H1 (cell line): ENCODE measurements around the gene RGS3. TPM values are rescaled to one million over a fixed set of nuclear protein-coding genes. Genes with fewer than 3 reads are reported as not detected.

Source experiments
- CTCF ChIA-PET: fragments of 300-600 bp; sonication (Branson Sonifier 250); formaldehyde crosslinking; loops from one replicate; lab custom pipeline; 2021; ENCODE audit not compliant: partially characterized antibody; lab: Charles Lee
- POLR2A ChIA-PET: fragments of 300-600 bp; sonication (Branson Sonifier 250); formaldehyde crosslinking; loops from one replicate; lab custom pipeline; 2021; ENCODE audit warnings: inconsistent platforms; ENCODE audit not compliant: partially characterized antibody; lab: Charles Lee
- DNase-seq, 2 experiments: peaks; one replicate each; pipeline versions ENCODE4 v3.0.0 to v3.0.0-alpha.2; 2010 to 2022; ENCODE audit warnings: low spot score in 2 of 2, low read depth in 1 of 2, mixed read lengths in 1 of 2
- FAIRE-seq: peaks from 2 replicates; lab custom pipeline; 2011; peaks lifted over from hg19 to GRCh38; lab: Jason Lieb, UNC
- H2AFZ ChIP-seq: 2 replicates; pipeline ENCODE4 v1.8.1; 2012; ENCODE audit warnings: low read length, inconsistent platforms
- H2AK5ac ChIP-seq: 2 replicates; pipeline ENCODE4 v1.6.1; 2013; ENCODE audit warnings: low read depth, low read length
- H2BK120ac ChIP-seq: replicated peaks from 2 replicates; pipeline ENCODE3; 2013; ENCODE audit warnings: low read depth, low read length, inconsistent platforms
- H2BK12ac ChIP-seq: 2 replicates; pipeline ENCODE4 v1.6.1; 2013; ENCODE audit warnings: low read depth, low read length
- H2BK15ac ChIP-seq: 2 replicates; pipeline ENCODE4 v1.6.1; 2013; ENCODE audit warnings: low read length
- H2BK20ac ChIP-seq: 2 replicates; pipeline ENCODE4 v1.6.1; 2013; ENCODE audit warnings: low read length
- H2BK5ac ChIP-seq: 2 replicates; pipeline ENCODE4 v1.6.1; 2013; ENCODE audit warnings: low read depth, low read length
- H3K14ac ChIP-seq: 2 replicates; pipeline ENCODE4 v1.6.1; 2013; ENCODE audit warnings: inconsistent platforms; ENCODE audit not compliant: insufficient read length
- H3K18ac ChIP-seq: 2 replicates; pipeline ENCODE4 v1.6.1; 2013; ENCODE audit warnings: low read length; ENCODE audit errors: extremely low read depth
- H3K23ac ChIP-seq: 2 replicates; pipeline ENCODE4 v1.6.1; 2013; ENCODE audit warnings: inconsistent platforms; ENCODE audit not compliant: insufficient read length
- H3K23me2 ChIP-seq: 2 replicates; pipeline ENCODE4 v1.6.1; 2013; ENCODE audit warnings: low read depth, low read length
- H3K27ac ChIP-seq: 2 replicates; pipeline ENCODE4 v1.6.1; 2011; ENCODE audit warnings: low read depth, low read length, inconsistent platforms
- H3K27me3 ChIP-seq, 4 experiments: replicated peaks in 1 of 4; 1 replicate in 1 of 4; 2 replicates in 3 of 4; pipeline versions ENCODE4 v1.6.1 to v1.8.1; 2011 to 2013; ENCODE audit warnings: low read length in 3 of 4, mild to moderate bottlenecking in 3 of 4, inconsistent platforms in 2 of 4, mixed read lengths in 2 of 4, moderate library complexity in 1 of 4; ENCODE audit not compliant: control insufficient read depth in 3 of 4, insufficient read depth in 3 of 4; ENCODE audit errors: extremely low read depth in 1 of 4
- H3K36me3 ChIP-seq, 4 experiments: 2 replicates each; pipeline versions ENCODE4 v1.6.1 to v1.8.1; 2011 to 2013; ENCODE audit warnings: mild to moderate bottlenecking in 4 of 4, low read length in 3 of 4, moderate library complexity in 2 of 4, control low read depth in 1 of 4, inconsistent platforms in 1 of 4; ENCODE audit not compliant: insufficient read depth in 4 of 4, control insufficient read depth in 2 of 4
- H3K4ac ChIP-seq: replicated peaks from 2 replicates; pipeline ENCODE3; 2013; ENCODE audit warnings: low read length, low read depth, mixed read lengths, inconsistent platforms; ENCODE audit not compliant: insufficient read length
- H3K4me1 ChIP-seq, 4 experiments: replicated peaks in 1 of 4; 1 replicate in 1 of 4; 2 replicates in 3 of 4; pipeline versions ENCODE4 v1.6.1 to v1.8.1; 2011 to 2013; ENCODE audit warnings: low read length in 3 of 4, inconsistent platforms in 2 of 4, mixed read lengths in 1 of 4; ENCODE audit not compliant: insufficient read depth in 4 of 4, control insufficient read depth in 3 of 4
- H3K4me2 ChIP-seq, 2 experiments: 2 replicates each; pipeline versions ENCODE4 v1.6.1 to v1.8.1; 2011 to 2013; ENCODE audit warnings: low read depth in 2 of 2, low read length in 2 of 2, control low read depth in 1 of 2, inconsistent platforms in 1 of 2, mild to moderate bottlenecking in 1 of 2; ENCODE audit not compliant: insufficient read depth in 1 of 2
- H3K4me3 ChIP-seq, 4 experiments: fragments of 200-600, 300-600 bp in 1 of 4; sonication (generic), shearing (Covaris generic), sonication (Bioruptor Twin) in 1 of 4; 2 replicates each; pipeline versions ENCODE4 v1.5.1 to v1.8.1; 2011 to 2016; ENCODE audit warnings: low read length in 4 of 4, low read depth in 3 of 4, control low read depth in 2 of 4, inconsistent platforms in 2 of 4, mild to moderate bottlenecking in 2 of 4, mixed read lengths in 1 of 4, moderate library complexity in 1 of 4; ENCODE audit not compliant: insufficient read depth in 2 of 4; ENCODE audit errors: extremely low read depth in 1 of 4
- H3K56ac ChIP-seq: replicated peaks from 2 replicates; pipeline ENCODE3; 2013; ENCODE audit warnings: low read depth, mild to moderate bottlenecking, mixed read lengths, low read length, inconsistent platforms; ENCODE audit not compliant: insufficient read length
- H3K79me1 ChIP-seq: 2 replicates; pipeline ENCODE4 v1.6.1; 2013; ENCODE audit warnings: low read depth, low read length, control low read depth
- H3K79me2 ChIP-seq, 2 experiments: 2 replicates each; pipeline versions ENCODE4 v1.6.1 to v1.8.1; 2012 to 2013; ENCODE audit warnings: low read length in 2 of 2, mild to moderate bottlenecking in 2 of 2, inconsistent platforms in 1 of 2; ENCODE audit not compliant: insufficient read depth in 2 of 2, control insufficient read depth in 1 of 2
- H3K9ac ChIP-seq, 4 experiments: replicated peaks in 1 of 4; 1 replicate in 1 of 4; 2 replicates in 3 of 4; pipeline versions ENCODE4 v1.6.1 to v1.8.1; 2011 to 2013; ENCODE audit warnings: low read depth in 3 of 4, low read length in 3 of 4, control low read depth in 2 of 4, mild to moderate bottlenecking in 2 of 4, moderate library complexity in 2 of 4, inconsistent platforms in 1 of 4; ENCODE audit errors: extremely low read depth in 1 of 4
- H3K9me3 ChIP-seq, 2 experiments: 2 replicates each; pipeline versions ENCODE4 v1.6.1 to v1.8.1; 2012 to 2013; ENCODE audit warnings: mild to moderate bottlenecking in 2 of 2, moderate library complexity in 2 of 2, control low read depth in 1 of 2, inconsistent platforms in 1 of 2, low read depth in 1 of 2, low read length in 1 of 2, mixed read lengths in 1 of 2; ENCODE audit not compliant: insufficient read depth in 2 of 2
- H4K20me1 ChIP-seq, 2 experiments: replicated peaks in 1 of 2; 2 replicates each; pipeline versions ENCODE3 to v1.8.1; 2011 to 2013; ENCODE audit warnings: inconsistent platforms in 2 of 2, low read length in 2 of 2, mild to moderate bottlenecking in 1 of 2; ENCODE audit not compliant: insufficient read depth in 2 of 2, control insufficient read depth in 1 of 2
- H4K5ac ChIP-seq: 2 replicates; pipeline ENCODE4 v1.6.1; 2013; ENCODE audit warnings: low read length, low read depth, mixed read lengths, inconsistent platforms; ENCODE audit not compliant: insufficient read length
- H4K8ac ChIP-seq: 2 replicates; pipeline ENCODE4 v1.8.0; 2013; ENCODE audit warnings: mild to moderate bottlenecking, moderate library complexity, low read length, inconsistent platforms; ENCODE audit not compliant: insufficient read depth; ENCODE audit errors: extremely low read depth
- H4K91ac ChIP-seq: replicated peaks from 2 replicates; pipeline ENCODE3; 2013; ENCODE audit warnings: low read length, mixed read lengths, inconsistent platforms; ENCODE audit not compliant: insufficient read length
- ASH2L ChIP-seq: fragments of 200-600, 300-600 bp; sonication (generic); IDR thresholded peaks from one replicate; pipeline ENCODE4 v1.7.1; 2017; ENCODE audit warnings: low read length
- CBX5 ChIP-seq: fragments of 300-800, 300-1000 bp; sonication (generic); IDR thresholded peaks from 2 replicates; pipeline ENCODE4 v1.7.1; 2016; ENCODE audit warnings: antibody characterized with exemption, low read length, low read depth
- CHD1 ChIP-seq: IDR thresholded peaks from 2 replicates; pipeline ENCODE4 v1.6.1; 2012; ENCODE audit warnings: low read depth, low read length, improper control_type of control experiment
- CTBP2 ChIP-seq: IDR thresholded peaks from 2 replicates; pipeline ENCODE4 v1.7.0; 2011; ENCODE audit warnings: borderline replicate concordance, mild to moderate bottlenecking, moderate library complexity, mixed read lengths, low read length; ENCODE audit not compliant: insufficient read depth, insufficient read length
- EGR1 ChIP-seq: IDR thresholded peaks from 2 replicates; pipeline ENCODE4 v1.6.1; 2011; ENCODE audit warnings: low read depth, low read length, borderline replicate concordance
- GTF2F1 ChIP-seq: IDR thresholded peaks from 2 replicates; pipeline ENCODE4 v1.6.1; 2012; ENCODE audit warnings: low read depth, low read length, improper control_type of control experiment, borderline replicate concordance
- JUN ChIP-seq: IDR thresholded peaks from 2 replicates; pipeline ENCODE4 v1.6.1; 2011; ENCODE audit warnings: low read depth, mild to moderate bottlenecking, improper control_type of control experiment, low read length
- JUND ChIP-seq: IDR thresholded peaks from 2 replicates; pipeline ENCODE4 v1.6.1; 2011; ENCODE audit warnings: mild to moderate bottlenecking, improper control_type of control experiment, low read length
- MAFK ChIP-seq: IDR thresholded peaks from 2 replicates; pipeline ENCODE4 v1.6.1; 2012; ENCODE audit warnings: low read depth, mild to moderate bottlenecking, improper control_type of control experiment, low read length
- POLR2A ChIP-seq, 2 experiments: IDR thresholded peaks; 1 replicate in 1 of 2; 2 replicates in 1 of 2; pipeline ENCODE4 v1.6.1; 2011; ENCODE audit warnings: low read depth in 2 of 2, low read length in 2 of 2, mild to moderate bottlenecking in 2 of 2; ENCODE audit errors: control extremely low read depth in 1 of 2
- SIX5 ChIP-seq: IDR thresholded peaks from 2 replicates; pipeline ENCODE4 v1.6.1; 2011; ENCODE audit warnings: mild to moderate bottlenecking, low read depth, low read length
- TEAD4 ChIP-seq: IDR thresholded peaks from 2 replicates; pipeline ENCODE4 v1.6.1; 2012; ENCODE audit warnings: low read depth, low read length, inconsistent platforms, mixed read lengths
- WGBS, 2 experiments: shearing (Covaris generic) in 1 of 2; methylation state at CpG; one replicate each; pipeline versions ENCODE4 v1.1.6 to v1.1.7; 2013 to 2015; ENCODE audit warnings: low lambda C conversion rate in 2 of 2, mixed read lengths in 2 of 2, inconsistent platforms in 1 of 2, low coverage in 1 of 2, missing lambda C conversion rate in 1 of 2; ENCODE audit not compliant: insufficient replicate concordance in 2 of 2, insufficient coverage in 1 of 2, insufficient read length in 1 of 2; ENCODE audit errors: extremely low coverage in 1 of 2, missing lambda C conversion rate in 1 of 2; 5-methylcytosine and 5-hydroxymethylcytosine counted together
- polyA plus RNA-seq, 7 experiments: library from polyadenylated mRNA; depleted of rRNA in 3 of 7; stranded (reverse) in 5 of 7; unstranded in 2 of 7; fragments of >200 nt in 5 of 7; fragments of 200-250 nt in 2 of 7; gene quantifications; 1 replicate in 5 of 7; 2 replicates in 1 of 7; 4 replicates in 1 of 7; pipeline versions ENCODE4 v1.2.1 to v1.2.3, GENCODE V29; 2011 to 2013; ENCODE audit warnings: missing spikeins in 2 of 7, mixed read lengths in 2 of 7
- total RNA-seq: library from RNA; stranded (reverse); fragmentation: NEBNext Ultra II Directional; extraction: Animal tissue kit (Norgen Biotek cat#: 25700); gene quantifications from 2 replicates; pipeline ENCODE4 v1.2.1, GENCODE V29; 2021
- TF ChIP-seq, protein P1 (sequence below): IDR thresholded peaks from 2 replicates; pipeline ENCODE4 v1.6.1; 2012; ENCODE audit warnings: inconsistent platforms
- TF ChIP-seq, protein P2 (sequence below): IDR thresholded peaks from 2 replicates; pipeline ENCODE4 v1.6.1; 2011; ENCODE audit warnings: low read length, improper control_type of control experiment

The RGS3 gene
- total and polyA plus RNA-seq, 2 of the 8 experiments (the other 6 are each of a cell fraction or from before 2014, with no cell fraction given): 12.6 to 18.2 TPM

DNA sequence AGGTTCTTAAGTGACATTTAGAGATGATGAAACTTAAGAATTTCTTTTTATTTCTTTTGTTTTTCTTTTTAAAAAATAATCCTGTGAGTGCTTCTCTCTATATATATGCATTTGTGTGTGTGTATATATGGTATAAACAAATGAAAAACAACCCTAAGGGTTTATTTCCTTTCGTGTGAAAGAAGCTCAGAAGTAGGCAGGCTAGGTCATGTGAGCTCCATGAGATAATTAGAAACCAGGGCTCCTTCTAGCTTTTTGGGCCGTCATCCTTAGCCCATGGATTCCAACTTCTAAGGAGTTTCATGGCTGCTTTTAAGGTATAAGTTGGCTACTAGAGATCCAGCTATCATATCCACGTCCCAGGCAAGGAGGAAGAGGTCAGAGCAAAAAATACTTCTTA is 41.8 kb upstream of the RGS3 start:
- Histone ChIP-seq H3K4me1 (no peaks in the 10 kb centered on the region), H4K20me1 (no peaks in the 10 kb centered on the region), H3K4me3 (no peak overlapping the region), H3K79me1 (no peaks in the 10 kb centered on the region), H3K14ac (no peak overlapping the region), H3K23ac (no peak overlapping the region), H3K27me3 (no peaks in the 10 kb centered on the region), H2BK12ac (no peak overlapping the region), H3K4me2 (no peak overlapping the region), H4K91ac (no peak overlapping the region), H2BK120ac (no peak overlapping the region), H2AFZ (no peak overlapping the region), H2AK5ac (no peak overlapping the region), H4K8ac (no peak overlapping the region), H3K56ac (no peak overlapping the region), H4K5ac (no peak overlapping the region), H3K36me3 (no peaks in the 10 kb centered on the region), H3K18ac (no peak overlapping the region), H3K9ac (no peak overlapping the region), H3K79me2 (no peaks in the 10 kb centered on the region), H3K4ac (no peak overlapping the region), H2BK5ac (no peak overlapping the region), H3K23me2 (no peaks in the 10 kb centered on the region), H2BK20ac (no peak overlapping the region), H3K9me3 (no peaks in the 10 kb centered on the region), H2BK15ac (no peak overlapping the region), H3K27ac (no peak overlapping the region)
- ChIA-PET POLR2A (interaction anchor here (1.4 kb wide), 1 partner anchor 12 kb away, joined by 4 read pairs; the partner anchor contains the start of genes C9orf43 and POLE3), CTCF (interaction anchor here (0.8 to 4.0 kb wide), 3 partner anchors 12 to 233 kb away, joined by 3 to 13 read pairs (median 4); no protein-coding TSS in a partner anchor)
- DNase-seq (no peak), FAIRE-seq (no peak)
- 80% methylated on average over 3 of the region's 3 CpGs; no CpG with 5 or more reads in 1 of the 2 experiments for WGBS, 2 experiments
- no peak for TF ChIP-seq EGR1
- no peak for TF ChIP-seq ASH2L
- TF ChIP-seq CHD1: no peak
- no peak for TF ChIP-seq TEAD4
- TF ChIP-seq MAFK: no peak
- no peak for TF ChIP-seq JUND
- TF ChIP-seq, protein P1, sequence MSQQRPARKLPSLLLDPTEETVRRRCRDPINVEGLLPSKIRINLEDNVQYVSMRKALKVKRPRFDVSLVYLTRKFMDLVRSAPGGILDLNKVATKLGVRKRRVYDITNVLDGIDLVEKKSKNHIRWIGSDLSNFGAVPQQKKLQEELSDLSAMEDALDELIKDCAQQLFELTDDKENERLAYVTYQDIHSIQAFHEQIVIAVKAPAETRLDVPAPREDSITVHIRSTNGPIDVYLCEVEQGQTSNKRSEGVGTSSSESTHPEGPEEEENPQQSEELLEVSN: no peak
- no peak for TF ChIP-seq JUN
- TF ChIP-seq, protein P2, sequence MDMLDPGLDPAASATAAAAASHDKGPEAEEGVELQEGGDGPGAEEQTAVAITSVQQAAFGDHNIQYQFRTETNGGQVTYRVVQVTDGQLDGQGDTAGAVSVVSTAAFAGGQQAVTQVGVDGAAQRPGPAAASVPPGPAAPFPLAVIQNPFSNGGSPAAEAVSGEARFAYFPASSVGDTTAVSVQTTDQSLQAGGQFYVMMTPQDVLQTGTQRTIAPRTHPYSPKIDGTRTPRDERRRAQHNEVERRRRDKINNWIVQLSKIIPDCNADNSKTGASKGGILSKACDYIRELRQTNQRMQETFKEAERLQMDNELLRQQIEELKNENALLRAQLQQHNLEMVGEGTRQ: no peak
- TF ChIP-seq SIX5: no peak
- TF ChIP-seq CTBP2: no peak
- no peak for TF ChIP-seq GTF2F1
- TF ChIP-seq POLR2A (IDR thresholded peaks at IDR 0.05; ENCODE audit: control extremely low read depth in 1 of 2, low read depth in 2 of 2, low read length in 2 of 2): no peak
- TF ChIP-seq CBX5: no peak
